GM23248 (cell line): Measurements from ENCODE around the gene TASOR2.

ENCODE experiments used
- EZH2 ChIP-seq: fragments of 200-600 bp; sonication (generic); IDR thresholded peaks from 2 replicates; pipeline ENCODE4 v1.6.1; 2018; ENCODE audit warnings: antibody characterized with exemption, mild to moderate bottlenecking; ENCODE audit not compliant: insufficient read depth, poor library complexity, severe bottlenecking
- EZH2phosphoT487 ChIP-seq: fragments of 200-600 bp; sonication (generic); IDR thresholded peaks from 2 replicates; pipeline ENCODE4 v1.6.1; 2018; ENCODE audit warnings: antibody characterized with exemption, moderate library complexity, mild to moderate bottlenecking, low read depth; ENCODE audit not compliant: insufficient read depth

DNA sequence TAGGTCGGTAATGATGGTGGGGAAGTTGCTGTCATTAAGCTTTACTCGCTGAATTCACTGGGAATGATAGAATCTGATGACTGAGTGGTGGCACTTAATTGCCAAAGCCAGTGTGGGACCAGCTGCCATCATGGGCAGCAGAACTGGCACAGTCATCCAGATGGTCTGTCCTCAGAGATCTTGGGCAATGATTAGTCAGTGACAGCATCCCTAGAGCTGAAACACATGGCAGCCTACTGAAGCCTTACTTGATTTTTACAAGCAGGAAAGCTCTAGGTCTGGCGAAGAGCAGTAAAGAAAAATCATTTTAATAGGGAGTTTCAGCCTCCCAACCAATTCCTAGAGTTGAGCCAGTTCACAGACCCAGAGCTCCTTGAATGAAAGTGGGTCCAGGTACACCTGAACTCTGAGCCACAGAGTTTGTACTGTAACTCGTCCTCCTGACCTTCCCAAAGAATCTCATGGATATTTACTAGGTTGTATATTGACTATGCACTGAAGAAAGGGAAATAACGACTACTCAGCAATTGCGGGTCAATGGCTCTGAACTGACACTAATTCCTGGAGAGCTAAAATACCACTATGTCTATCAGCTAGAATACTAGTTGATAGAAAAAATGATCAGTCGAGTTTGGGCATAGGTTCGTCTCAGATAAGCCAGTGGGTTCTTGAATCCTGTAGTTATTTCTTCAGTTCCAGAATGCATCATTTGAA lies 13.8 kb upstream of the TASOR2 start:
- TF ChIP-seq EZH2 (no peak), EZH2phosphoT487 (no peak)
